Measurements from ENCODE around the gene TOP1.
A peak's percentile ranks its signal among the peaks of the same experiment; 100 is the strongest.

The TOP1 gene

DNA sequence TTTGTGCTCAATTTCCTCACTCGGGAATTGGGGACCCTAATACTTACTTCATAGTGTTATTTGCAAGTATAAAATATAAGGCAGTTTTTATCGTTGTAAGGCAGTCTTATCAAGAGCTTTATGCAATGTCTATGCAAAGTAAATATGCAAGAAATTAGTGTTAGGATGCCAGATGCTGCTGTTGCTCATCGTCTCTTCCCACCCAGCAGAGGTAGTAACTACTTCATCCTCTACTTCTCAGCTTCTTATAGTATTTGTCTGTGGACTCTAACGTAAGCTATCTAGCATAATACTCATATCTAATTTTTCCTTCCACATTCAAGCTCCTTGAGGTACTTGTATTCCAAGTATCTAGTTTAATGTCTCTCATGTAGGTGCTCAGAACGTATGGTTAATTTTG, 120.3 kb downstream of the TOP1 start:
- no peak for DNase-seq

DNA sequence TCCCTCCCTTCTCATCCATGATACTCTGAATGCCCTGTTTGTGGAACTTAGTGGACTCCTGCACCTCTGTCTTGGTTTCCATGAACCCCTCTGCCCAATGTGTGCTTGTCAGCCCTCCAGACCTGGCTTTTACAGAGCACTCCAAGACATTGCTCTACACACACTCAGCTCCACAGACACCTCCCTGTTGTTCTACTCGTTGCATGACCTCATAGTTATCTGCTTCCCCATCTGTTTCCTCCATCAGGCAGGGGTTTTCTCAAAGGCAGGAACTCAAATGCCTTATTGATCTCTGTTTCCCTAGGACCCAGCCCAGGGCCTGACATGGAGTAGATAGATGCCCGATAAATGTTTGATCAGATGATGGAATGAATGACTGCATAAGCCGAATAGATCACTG, 122.0 kb downstream of the TOP1 start:
- DNase-seq = no peak

DNA sequence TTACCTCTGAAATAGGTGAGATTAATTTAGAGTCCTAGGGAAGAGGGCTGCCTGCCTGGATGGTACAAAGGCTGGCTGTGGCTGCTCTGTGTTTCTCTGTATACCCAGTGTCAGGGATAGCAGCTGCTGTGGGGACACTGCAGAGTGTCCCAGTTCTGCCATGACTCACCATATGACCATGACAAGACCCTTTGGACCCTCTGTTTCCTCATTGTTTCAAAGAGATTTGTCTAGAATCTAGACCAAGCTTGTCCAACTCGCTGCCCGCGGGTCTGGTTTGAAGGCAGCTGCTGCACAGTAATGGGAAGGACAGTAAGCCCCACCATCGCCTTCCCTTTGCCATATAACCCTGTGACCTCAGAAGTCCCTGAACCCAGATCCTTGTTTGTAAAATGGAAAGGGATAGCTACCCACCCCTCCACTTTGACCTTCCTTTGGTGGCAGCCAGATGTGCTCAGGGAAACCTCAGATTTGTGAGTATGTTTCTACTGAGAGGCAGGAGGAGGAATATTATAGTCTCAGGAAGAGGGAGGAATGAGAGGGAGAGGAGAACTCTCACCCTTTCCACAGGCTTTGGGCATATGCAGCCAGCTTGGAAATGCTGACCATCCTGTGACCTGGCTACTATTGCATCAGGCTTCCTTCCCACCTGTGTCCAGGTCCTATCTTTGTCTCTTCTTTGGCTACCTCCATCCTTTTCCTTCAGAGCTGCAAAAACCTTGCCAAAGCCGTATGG, 122.7 kb downstream of the TOP1 start:
- no peak for DNase-seq

DNA sequence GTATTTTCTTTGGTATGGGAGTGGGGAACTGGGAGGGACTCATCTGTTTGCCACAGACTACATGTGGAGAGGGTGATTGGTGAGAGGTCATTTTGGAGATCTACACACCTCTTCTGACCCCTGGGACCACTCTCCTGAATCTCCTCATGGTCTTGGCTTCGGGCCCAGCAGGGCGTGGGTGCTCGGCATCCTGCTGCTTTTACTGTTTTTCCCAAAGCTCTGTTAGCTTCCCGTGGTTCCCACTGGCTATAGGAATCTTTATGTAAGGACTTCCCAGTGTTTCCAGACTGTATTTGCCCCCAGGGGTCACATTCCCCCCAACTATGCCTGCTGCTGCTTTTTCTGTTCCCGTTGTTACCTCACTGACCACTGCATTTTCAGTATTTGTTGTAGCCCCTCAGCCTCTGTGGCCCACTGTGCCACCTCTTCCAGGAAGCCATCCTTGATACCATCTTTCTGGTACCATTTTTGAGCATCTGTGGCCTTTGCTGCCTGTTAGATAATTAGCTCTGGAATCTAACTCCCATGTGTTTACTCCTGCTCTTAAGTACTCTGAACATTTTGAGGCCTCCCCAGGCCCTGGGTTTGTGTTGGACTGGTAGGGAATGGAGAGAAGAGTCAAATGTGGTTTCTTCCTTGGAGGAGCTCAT, 123.6 kb downstream of the TOP1 start:
- DNase-seq = no peak

DNA sequence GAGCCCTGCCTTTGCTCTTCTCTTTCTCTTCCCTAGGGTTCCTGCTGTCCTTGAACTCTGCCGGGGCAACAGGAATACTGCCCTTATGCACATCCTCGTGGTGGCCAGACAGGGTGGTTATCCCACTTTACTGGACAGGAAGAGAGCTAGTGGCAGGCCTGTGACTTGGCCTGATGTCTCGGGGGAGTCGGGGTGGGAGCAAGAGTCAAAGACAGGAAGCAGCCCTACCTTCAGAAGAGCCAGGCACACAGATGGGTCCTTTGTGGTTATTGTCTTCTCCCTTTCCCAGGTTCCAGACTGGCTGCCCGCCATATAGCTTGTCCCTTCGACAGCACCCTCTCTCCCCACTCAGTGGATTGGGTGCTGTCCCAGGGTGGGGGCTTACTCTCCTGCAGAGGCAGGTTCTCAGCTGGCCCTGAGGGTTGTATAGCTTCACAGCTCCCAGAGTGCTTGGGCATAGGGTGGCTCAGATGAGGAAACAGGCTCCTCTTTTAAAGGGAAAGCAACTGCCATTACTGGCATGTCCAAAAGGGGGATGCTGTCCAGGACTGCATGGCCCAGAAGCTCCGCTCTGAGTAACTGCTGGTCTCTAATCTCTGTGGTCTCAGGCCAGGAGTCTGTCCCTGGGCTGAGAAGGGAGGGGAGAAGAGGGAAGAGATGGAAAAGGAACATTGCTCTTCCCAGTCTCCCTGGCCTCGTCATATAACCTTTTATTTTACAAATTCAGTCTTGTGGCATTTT, 126.0 kb downstream of the TOP1 start:
- no peak for DNase-seq

DNA sequence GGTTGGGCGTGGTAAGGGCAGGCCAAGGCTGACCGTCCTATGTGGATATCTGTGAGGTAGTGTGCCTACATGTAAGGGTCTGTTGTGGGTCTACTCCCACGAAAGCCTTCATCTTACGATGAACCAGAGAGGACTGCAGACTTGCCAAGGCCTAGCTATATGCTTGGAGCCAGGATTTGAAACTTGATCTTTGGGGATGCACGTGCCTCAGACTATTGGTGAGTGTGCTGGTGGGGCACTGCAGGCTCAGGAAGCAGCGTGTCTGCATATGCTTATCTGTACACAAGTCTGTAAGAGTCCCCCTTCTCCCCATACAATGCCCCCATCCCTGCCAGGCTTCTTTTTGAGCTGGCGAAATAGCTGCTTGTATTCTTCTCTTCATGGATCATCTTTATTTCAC, 126.6 kb downstream of the TOP1 start:
- DNase-seq = no peak

DNA sequence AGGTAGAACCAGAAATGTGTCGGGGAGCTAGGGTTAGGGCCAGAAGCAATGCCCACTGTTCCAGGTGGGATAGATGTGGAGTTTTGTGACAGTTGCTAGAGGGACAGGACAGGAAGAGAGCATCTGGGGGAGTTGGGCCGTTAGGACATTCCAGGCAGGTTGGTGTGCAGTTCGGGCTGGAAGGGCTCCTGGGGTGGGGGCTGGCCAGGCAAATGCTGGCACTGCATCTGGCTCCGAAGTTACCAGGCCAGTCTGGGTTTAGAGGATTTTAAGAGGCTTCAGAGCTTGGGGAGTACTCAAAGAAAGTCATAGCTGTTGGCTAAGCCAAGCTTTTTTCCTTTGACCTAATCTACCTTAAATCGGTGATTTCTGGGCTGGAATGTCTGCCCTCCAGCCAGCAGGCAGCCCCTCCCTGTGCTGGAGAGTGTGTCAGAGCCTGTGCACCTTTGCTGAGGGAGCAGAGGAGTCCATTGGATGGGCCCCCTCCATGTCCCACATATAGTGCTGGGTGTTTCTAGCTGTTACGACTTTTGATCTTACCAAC, 129.5 kb downstream of the TOP1 start:
- no peak for DNase-seq

DNA sequence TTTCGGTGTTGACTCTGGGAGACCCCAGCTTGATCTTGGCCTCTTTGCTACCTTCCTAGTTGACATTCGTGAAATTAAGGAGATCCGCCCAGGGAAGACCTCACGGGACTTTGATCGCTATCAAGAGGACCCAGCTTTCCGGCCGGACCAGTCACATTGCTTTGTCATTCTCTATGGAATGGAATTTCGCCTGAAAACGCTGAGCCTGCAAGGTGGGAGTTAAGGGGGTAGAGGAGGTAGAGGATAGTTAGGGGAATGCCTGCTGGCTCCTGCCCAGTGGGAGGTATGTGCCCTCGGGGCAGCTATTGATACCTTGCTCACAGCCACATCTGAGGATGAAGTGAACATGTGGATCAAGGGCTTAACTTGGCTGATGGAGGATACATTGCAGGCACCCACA, 130.9 kb downstream of the TOP1 start:
- no peak for DNase-seq

DNA sequence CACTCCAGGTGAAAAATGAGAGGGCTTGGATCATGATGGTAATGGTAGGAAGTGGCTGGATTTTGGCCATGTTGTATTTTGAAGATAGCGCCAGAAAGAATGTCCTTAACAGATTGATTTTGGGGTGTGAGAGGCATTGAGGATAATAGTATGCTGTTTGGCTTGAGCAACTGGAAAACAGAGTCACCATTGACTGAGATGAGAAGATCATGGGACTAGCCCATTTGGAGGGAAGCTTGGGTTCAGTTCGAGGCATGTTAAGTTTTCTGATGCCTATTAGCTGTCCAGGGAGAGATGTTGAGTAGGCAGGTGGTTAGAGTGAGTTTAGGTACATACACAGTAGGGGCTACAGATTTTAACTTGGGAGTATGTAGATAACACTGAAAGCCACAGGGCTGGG, 132.1 kb downstream of the TOP1 start:
- DNase-seq = no peak

DNA sequence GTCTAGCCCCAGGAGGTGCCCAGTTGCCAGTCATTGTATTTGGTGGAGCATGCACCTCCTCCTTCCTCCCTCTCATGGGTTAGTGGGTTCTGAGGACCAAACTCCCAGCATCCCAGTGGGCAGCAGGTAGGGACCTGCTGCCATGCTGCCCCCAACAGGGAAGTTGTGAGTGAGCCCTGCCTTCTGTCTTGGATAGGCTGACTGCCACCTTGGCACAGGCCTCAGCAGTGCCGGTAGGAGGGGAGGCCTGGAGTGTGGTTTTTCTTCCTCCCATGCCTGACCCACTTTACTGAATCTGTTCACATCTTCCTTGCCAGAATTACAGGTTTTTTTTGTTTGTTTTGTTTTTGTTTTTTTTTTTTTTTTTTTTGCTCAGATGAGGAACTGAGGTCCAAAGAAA, 133.3 kb downstream of the TOP1 start:
- peak; percentile 22 for DNase-seq

DNA sequence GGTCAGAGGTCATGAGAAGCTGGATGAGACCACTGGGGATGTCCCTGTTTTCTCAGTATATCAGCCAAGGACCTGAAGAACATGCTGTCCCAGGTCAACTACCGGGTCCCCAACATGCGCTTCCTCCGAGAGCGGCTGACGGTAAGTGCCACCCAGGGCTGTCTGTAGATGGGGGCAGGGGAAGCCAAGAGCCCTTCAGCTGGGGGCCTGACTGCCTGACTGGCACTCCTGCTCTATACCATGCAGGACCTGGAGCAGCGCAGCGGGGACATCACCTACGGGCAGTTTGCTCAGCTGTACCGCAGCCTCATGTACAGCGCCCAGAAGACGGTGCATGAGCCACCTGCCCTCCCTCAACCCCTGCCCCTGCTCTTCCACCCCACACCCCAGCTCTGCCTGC, 133.8 kb downstream of the TOP1 start:
- no peak for DNase-seq

DNA sequence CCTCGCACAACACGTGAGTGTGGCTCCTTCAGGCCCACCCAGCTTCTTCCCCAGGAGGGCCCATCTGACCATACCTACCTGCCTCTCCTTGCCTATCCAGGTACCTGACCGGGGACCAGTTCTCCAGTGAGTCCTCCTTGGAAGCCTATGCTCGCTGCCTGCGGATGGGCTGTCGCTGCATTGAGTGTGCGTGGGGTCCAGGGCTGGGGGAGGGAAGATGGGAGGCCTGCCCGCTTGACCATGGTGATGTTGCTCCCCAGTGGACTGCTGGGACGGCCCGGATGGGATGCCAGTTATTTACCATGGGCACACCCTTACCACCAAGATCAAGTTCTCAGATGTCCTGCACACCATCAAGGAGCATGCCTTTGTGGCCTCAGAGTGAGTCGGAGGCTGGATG, 135.2 kb downstream of the TOP1 start:
- no peak for DNase-seq

DNA sequence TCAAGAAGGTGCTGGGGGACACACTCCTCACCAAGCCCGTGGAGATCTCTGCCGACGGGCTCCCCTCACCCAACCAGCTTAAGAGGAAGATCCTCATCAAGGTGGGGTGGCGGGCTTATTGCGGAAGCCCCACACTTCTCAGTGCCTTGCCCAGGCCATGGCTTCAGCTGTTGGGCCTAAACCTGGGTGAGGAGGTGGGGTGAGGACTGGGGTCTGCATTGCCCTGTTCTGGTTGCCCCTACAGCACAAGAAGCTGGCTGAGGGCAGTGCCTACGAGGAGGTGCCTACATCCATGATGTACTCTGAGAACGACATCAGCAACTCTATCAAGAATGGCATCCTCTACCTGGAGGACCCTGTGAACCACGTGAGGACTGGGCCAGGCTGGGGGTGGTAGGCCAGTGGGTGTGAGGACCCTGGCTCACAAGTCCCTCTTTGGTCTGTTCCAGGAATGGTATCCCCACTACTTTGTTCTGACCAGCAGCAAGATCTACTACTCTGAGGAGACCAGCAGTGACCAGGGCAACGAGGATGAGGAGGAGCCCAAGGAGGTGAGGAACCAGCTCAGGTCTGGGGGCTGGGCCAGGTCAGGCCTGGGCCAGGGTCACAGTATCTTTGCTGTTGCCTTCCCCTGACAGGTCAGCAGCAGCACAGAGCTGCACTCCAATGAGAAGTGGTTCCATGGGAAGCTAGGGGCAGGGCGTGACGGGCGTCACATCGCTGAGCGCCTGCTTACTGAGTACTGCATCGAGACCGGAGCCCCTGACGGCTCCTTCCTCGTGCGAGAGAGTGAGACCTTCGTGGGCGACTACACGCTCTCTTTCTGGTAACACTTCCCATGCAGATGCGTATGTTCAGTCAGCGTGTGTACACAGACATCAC, 136.6 kb downstream of the TOP1 start:
- no peak for DNase-seq

DNA sequence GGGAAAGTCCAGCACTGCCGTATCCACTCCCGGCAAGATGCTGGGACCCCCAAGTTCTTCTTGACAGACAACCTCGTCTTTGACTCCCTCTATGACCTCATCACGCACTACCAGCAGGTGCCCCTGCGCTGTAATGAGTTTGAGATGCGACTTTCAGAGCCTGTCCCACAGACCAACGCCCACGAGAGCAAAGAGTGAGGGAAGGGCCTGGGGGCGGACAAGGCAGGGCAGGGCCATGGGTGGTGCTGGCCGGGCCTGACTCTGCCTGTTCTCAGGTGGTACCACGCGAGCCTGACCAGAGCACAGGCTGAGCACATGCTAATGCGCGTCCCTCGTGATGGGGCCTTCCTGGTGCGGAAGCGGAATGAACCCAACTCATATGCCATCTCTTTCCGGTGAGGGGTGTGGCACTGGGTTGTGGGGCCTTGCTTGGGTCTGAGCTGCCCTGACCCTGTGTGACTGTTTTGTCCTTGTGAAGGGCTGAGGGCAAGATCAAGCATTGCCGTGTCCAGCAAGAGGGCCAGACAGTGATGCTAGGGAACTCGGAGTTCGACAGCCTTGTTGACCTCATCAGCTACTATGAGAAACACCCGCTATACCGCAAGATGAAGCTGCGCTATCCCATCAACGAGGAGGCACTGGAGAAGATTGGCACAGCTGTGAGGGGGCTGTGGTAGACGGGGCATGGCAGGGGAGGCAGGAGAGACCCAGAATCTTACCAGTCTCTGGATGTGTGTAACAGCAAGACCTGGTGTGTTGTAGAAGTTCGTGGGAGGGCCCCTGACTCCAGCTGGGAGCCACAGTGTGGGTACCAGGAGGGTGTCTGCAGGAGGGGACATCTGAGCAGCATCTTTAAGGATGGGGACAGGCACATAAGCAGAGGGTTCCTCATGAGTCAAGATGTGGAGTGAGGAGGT, 137.8 kb downstream of the TOP1 start:
- DNase-seq = no peak

DNA sequence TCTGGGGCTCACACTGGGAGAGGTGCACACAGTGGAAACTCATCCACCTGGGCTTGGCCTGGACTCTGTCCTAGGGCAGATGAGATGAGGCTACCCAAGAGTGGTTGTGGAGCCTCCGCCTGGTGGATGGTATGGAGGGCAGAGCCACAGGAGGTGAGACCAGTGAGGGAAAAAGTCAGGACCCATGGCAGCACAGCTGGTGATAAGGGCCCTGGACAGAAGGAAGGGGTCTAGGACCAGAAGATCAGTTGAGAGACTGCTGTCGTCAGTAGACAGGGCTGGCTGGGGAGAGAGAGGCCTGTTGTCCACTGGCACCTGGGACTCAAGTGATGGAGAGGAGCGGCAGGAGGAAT, 138.5 kb downstream of the TOP1 start:
- no peak for DNase-seq

DNA sequence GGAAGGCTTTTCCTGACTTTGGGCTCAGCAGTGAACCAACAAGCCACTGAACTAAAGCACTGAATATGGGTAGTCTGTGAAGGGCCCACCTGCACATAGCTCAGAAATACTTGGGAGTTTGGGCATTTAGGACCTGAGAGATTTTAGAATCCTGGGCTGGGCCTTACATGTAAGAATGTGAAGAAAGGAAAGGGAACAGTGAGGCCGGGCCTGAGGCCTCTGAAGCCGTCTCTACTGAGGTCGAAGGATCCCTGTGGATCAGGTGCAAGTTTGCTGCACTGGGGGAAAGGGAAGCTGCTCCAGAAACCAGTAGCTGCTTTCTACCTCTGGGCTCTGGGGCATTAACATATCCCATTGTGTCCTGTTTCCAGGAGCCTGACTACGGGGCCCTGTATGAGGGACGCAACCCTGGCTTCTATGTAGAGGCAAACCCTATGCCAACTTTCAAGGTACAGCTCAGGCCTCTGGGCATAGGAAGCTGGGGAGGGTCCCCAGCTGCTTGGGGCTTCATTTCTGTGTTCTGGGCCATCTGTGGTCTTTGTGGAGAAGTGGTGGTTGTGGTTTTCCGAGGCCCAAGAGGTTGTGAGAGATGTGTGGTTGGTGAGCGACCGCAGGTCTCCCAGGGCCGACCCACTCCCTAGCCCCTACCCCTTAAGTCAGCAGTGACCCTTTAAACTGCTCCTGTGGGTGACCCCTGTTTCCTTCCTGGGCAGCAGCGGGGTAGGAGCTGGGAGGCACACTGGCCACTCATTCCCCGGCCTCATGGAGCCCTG, 139.0 kb downstream of the TOP1 start:
- no peak for DNase-seq

DNA sequence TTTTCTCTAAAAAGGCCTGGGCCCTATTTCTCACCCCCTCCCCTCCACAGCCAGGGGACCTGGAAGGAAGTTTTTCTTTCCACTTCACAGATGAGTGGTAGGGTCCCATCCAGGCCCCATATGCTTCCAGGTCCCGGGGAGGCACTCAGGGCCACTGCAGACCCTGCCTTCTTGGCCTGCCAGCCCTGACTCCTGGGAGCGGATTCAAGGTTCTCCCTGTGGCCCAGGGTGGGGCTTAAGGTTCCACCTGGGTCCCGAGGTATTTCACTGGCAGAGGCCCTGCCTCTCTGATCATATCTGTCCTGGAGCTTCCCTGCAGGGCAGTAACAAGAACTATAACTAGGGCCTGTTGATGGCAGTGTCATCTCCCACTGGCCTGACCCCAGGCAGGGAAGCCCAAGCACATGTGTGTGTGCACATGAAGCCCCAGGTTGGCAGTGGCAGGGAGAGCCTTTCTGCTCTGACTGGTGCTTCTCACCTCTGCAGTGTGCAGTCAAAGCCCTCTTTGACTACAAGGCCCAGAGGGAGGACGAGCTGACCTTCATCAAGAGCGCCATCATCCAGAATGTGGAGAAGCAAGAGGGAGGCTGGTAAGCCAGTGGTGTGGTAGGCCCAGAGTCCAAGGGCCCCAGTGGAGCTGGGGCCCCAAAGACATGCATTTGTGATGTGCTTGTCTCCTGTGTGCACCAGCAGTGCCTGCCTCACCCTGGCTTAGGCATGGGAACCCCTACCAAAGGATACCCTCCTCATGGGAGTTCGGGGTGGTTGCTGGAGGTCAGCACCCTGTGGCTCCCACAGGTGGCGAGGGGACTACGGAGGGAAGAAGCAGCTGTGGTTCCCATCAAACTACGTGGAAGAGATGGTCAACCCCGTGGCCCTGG, 139.9 kb downstream of the TOP1 start:
- DNase-seq = no peak

DNA sequence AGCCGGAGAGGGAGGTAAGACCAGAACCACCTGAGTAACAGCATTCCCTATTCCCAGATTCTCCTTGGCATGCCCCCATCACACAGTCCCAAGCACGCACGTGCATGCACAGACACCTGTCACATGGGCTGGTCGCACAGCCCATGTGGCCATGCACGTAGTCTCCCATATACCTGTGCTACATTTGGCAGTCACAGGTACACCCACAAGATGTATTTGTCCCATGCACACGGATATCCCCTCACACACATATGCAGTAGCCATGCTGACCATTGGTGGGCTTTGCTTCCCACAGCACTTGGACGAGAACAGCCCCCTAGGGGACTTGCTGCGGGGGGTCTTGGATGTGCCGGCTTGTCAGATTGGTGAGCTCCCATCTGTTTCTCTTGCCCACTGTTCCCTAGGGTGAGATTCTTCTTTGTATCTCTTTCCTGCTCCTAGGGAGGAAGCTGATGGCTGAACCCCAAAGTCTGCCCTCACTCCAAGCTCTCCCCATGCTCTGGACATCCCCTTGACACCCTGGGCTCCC, 140.6 kb downstream of the TOP1 start:
- no peak for DNase-seq

DNA sequence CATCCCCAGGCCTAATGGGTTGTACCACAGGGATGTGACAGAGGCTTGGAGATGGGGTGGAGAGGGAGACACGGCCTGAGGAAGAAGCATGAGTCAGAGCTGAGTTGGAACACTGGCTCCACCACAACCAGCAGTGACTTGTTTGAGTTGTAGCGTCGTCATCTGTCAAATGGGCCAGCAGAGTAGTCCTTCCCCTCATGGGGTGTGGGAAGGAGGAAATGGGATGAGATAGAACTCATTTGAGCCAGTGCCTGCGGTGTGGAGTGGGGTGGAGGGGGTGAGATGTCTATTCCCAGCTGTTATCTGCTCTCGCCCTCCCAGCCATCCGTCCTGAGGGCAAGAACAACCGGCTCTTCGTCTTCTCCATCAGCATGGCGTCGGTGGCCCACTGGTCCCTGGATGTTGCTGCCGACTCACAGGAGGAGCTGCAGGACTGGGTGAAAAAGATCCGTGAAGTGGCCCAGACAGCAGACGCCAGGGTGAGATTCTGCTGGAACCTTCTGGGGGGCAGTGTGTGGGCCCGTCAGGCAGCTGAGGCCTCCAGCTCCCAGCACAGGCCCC, 141.2 kb downstream of the TOP1 start:
- no peak for DNase-seq
